Measurements from ENCODE around the gene ANKRD37.

ANKRD37 gene

GRCh38 chr4:185380320-185380719, 16.3 kb upstream of the ANKRD37 start:
- DNase-seq (ENCODE audit: low spot score) = no peak

- DNase-seq (ENCODE audit: low spot score) = no peak
Measured at GRCh38 chr4:185381288-185382196, 15.1 kb upstream of the ANKRD37 start.

DNA sequence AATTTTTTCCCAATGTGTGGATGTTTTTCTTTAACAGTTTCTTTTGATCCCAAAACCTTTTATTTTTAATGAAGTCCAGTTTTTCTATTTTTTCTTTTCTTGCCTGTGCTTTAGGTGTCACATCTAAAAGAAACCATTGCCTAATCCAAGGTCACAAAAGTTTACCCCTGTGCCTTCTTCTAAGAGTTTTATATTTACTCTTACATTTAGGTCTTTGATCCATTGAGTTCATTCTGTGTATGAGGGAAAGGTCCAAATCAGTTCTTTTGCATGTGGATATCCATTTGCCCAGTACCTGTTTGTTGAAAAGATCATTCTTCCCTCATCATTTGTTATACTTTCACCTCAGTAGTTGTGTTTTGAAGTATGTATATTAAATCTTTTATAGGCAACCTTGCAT, 13.9 kb upstream of the ANKRD37 start:
- DNase-seq (ENCODE audit: low spot score) = no peak

- DNase-seq (ENCODE audit: low spot score) = no peak
Measured at GRCh38 chr4:185383451-185383850, 13.2 kb upstream of the ANKRD37 start.

- DNase-seq (ENCODE audit: low spot score) = no peak
Measured at GRCh38 chr4:185384061-185384460, 12.6 kb upstream of the ANKRD37 start.

GRCh38 chr4:185384930-185385331, 11.7 kb upstream of the ANKRD37 start:
- no peak for DNase-seq (ENCODE audit: low spot score)

DNA sequence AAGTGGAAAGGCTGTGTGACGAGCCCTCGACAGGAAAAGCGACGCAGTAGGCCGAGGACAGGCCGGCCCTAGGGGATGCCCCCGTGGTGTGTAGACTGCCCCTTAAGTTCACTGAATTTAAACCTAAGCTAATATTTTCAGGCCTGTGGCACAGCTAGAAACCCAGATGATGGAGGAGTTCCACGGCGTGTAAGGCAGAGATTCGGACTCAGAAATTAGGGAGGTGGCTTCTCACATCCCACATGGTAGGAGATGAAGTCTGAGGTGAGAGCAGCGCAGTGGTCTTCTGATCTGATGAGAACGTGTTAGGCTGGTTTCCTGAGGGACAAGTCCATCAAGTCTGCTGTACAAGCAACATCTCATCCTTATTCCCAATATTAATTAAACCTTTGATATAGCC, 8.7 kb upstream of the ANKRD37 start:
- DNase-seq (ENCODE audit: low spot score) = no peak

- no peak for DNase-seq (ENCODE audit: low spot score)
Measured at GRCh38 chr4:185390941-185391340, 5.7 kb upstream of the ANKRD37 start.

DNA sequence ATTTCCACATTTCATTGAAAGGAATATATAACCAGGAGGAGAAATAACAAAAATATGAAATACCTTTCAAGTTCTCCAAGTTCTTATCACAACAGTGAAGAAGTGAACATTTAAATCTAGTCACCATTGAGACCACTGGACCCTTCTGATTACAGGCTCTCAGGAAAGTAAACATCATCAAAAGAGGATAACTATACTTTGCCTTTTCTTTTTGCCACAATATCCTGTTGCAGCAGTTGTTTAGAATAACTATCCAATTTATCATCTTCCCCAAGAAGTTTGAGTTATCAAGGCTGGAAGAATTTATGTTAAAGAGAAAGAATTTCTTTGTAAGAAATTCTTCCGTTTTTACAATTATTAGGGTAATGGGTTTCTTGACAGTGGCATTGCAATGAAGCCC, 4.5 kb upstream of the ANKRD37 start:
- DNase-seq (ENCODE audit: low spot score) = no peak

- DNase-seq (ENCODE audit: low spot score) = no peak
Measured at GRCh38 chr4:185394568-185395237, 1.9 kb upstream of the ANKRD37 start.

GRCh38 chr4:185395238-185395955, 1.2 kb upstream of the ANKRD37 start, which contains the start of gene LRP2BP:
TSS of gene LRP2BP (minus strand) at chr4:185395924. CDS start at chr4:185378186, 17,738 bp downstream.
- DNase-seq (ENCODE audit: low spot score) = no peak

- DNase-seq (ENCODE audit: low spot score) = peak; percentile 97
Measured at GRCh38 chr4:185395956-185396723, 501 bp upstream of the ANKRD37 start.

DNA sequence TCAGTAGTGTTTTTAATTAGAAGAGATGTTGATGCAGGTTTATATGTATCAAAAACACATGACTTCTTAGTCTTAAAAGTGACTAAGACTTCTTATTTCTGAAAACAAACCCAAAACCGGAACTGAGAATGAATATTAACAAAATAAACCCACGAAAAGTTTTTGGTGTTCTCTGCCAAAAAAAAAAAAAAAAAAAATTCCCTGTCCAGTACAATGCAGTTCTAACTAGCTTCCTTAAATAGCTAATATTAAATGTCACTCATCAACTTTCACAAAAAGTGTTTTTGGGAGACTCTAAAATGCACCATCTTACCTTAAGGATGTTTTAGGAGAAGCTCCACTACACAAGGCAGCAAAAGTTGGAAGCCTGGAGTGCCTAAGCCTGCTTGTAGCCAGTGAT, 2.0 kb downstream of the ANKRD37 start:
- no peak for DNase-seq (ENCODE audit: low spot score)

GRCh38 chr4:185399466-185399865, 2.8 kb downstream of the ANKRD37 start:
- DNase-seq (ENCODE audit: low spot score) = no peak

DNA sequence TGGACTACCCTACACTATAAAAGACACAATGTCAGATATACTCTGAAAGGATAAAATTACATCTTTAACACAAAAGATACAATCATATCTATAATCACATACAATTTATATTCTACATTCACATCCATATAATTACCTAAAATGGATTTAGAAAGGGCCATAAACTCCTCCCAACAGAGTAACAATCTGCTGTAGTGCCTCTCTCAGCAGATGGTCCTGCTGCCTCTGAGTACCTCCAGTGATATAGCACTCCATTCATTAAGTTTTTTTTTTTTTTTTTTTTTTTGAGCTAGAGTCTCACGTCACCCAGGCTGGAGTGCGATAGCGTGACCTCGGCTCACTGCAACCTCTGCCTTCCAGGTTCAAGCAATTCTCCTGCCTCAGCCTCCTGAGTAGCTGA, 7.4 kb downstream of the ANKRD37 start:
- DNase-seq (ENCODE audit: low spot score) = no peak

DNA sequence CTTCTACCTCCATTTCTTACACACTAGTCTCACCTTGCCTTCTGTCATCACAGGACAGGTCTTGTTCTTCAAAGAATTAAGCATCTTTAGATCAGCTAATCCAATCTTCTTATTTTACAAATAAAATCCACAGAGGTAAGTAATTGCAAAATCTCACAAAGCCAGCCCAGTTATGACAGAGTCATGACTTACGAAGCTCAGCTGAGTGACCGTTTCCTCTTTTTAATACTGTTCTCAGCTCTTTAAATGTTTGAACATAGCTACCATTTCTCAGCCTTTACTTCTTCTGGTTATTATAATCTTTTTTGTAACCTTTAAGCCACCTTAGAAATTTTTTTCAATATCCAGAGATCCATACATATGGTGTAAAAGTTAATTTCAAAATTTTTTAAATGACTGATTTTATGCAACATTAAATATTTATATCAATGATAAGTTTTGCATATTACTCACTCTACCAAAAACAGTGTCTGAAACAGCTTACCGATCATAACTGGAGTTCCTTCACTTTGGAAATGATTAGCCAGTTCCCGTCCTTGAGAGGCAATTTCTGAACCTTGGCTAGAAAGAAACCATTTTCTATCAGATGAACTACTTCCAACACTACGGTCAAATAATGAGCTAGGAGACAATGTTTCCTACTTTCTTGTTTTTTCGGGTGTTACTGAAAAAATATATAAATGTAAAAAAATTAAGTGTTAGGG, 8.8 kb downstream of the ANKRD37 start:
- DNase-seq (ENCODE audit: low spot score) = no peak

- DNase-seq (ENCODE audit: low spot score) = no peak
Measured at GRCh38 chr4:185408432-185408831, 11.8 kb downstream of the ANKRD37 start.

DNA sequence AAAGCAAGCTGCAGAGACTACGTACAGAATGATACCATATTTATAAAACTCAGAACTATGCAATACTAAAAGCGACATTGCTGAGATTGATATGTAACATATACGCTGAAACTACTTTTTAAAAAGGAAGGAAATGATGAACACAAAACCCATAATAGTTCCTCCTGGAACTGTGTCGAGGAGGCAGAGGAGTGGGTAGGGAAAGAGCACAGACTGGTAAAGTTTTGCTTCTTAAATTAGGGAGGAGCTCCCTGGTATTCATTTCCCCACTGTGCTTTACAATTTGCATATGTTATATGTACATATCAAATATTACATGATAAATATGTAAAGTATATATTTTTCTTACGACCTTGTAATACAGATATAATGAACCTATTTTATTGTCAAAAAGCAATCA, 15.2 kb downstream of the ANKRD37 start:
- DNase-seq (ENCODE audit: low spot score) = no peak

- no peak for DNase-seq (ENCODE audit: low spot score)
Measured at GRCh38 chr4:185412412-185412811, 15.8 kb downstream of the ANKRD37 start.

DNA sequence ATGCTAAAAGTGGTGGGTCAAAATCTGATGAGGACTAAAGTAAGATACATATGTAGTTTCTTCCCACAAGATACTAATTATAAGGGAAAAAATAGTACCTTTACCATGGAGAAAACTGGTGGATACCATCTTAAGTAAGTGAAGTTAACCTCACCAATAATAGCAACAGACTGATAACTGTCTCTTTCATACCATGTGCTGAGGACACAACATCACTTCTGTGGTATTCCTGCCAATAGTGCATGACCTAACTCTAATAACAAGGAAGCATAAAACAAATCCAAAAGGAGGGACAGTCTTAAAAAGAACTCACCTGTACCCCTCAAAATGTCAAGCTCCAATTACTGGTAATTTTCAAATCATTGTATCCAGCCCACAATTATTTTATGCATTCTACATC, 20.3 kb downstream of the ANKRD37 start:
- DNase-seq (ENCODE audit: low spot score) = no peak
